Activated T-cell treated with anti-CD3 and anti-CD28 coated beads, Interleukin-2, amount 50 U/mL, for 72 hours (primary cell): ENCODE results near the gene ABCC10. TPM values are rescaled to one million over a fixed set of nuclear protein-coding genes. Genes with fewer than 3 reads are reported as not detected.
"Not testable (repeated sequence)": the region's sequence is repeated elsewhere in the genome, so short reads cannot be mapped to it uniquely, and the experiment has no call there.

Source experiments
- ATAC-seq, 2 donors: fragments of 150-1000 bp; cut with Tn5 transposase; replicated peaks in 1 of 2; 2 replicates each; pipeline ENCODE4 v1.10.0; 2021; ENCODE audit warnings: moderate library complexity in 2 of 2, mild to moderate bottlenecking in 1 of 2
- DNase-seq, 2 donors: peaks; one replicate each; pipeline ENCODE4 v3.0.0; 2021 to 2022; ENCODE audit warnings: mixed read lengths in 1 of 2
- H3K27ac Mint-ChIP-seq: one replicate; pipeline ENCODE4 v1.8.0; 2022; ENCODE audit warnings: mild to moderate bottlenecking, moderate library complexity, mixed read lengths
- H3K27me3 Mint-ChIP-seq: one replicate; pipeline ENCODE4 v1.8.0; 2022; ENCODE audit warnings: low read depth, mixed read lengths
- H3K36me3 Mint-ChIP-seq, 2 donors: one replicate each; pipeline ENCODE4 v1.8.0; 2022; ENCODE audit warnings: mixed read lengths in 2 of 2, mild to moderate bottlenecking in 1 of 2; ENCODE audit not compliant: insufficient read depth in 2 of 2
- H3K4me1 Mint-ChIP-seq: one replicate; pipeline ENCODE4 v1.8.0; 2022; ENCODE audit warnings: low read depth, mixed read lengths
- H3K4me3 Mint-ChIP-seq, 2 donors: one replicate each; pipeline ENCODE4 v1.8.0; 2022; ENCODE audit warnings: mild to moderate bottlenecking in 2 of 2, mixed read lengths in 2 of 2, moderate library complexity in 2 of 2
- H3K9me3 Mint-ChIP-seq, 2 donors: one replicate each; pipeline ENCODE4 v1.8.0; 2022; ENCODE audit warnings: mixed read lengths in 2 of 2
- total RNA-seq, 2 donors: library from RNA; stranded (reverse); gene quantifications; one replicate each; pipeline ENCODE4 v1.2.3, GENCODE V29; 2022

The ABCC10 gene, protein sequence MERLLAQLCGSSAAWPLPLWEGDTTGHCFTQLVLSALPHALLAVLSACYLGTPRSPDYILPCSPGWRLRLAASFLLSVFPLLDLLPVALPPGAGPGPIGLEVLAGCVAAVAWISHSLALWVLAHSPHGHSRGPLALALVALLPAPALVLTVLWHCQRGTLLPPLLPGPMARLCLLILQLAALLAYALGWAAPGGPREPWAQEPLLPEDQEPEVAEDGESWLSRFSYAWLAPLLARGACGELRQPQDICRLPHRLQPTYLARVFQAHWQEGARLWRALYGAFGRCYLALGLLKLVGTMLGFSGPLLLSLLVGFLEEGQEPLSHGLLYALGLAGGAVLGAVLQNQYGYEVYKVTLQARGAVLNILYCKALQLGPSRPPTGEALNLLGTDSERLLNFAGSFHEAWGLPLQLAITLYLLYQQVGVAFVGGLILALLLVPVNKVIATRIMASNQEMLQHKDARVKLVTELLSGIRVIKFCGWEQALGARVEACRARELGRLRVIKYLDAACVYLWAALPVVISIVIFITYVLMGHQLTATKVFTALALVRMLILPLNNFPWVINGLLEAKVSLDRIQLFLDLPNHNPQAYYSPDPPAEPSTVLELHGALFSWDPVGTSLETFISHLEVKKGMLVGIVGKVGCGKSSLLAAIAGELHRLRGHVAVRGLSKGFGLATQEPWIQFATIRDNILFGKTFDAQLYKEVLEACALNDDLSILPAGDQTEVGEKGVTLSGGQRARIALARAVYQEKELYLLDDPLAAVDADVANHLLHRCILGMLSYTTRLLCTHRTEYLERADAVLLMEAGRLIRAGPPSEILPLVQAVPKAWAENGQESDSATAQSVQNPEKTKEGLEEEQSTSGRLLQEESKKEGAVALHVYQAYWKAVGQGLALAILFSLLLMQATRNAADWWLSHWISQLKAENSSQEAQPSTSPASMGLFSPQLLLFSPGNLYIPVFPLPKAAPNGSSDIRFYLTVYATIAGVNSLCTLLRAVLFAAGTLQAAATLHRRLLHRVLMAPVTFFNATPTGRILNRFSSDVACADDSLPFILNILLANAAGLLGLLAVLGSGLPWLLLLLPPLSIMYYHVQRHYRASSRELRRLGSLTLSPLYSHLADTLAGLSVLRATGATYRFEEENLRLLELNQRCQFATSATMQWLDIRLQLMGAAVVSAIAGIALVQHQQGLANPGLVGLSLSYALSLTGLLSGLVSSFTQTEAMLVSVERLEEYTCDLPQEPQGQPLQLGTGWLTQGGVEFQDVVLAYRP (N-terminal part only)
- total RNA-seq, result 10 to 100 TPM; 32.8 to 36.4 TPM

DNA sequence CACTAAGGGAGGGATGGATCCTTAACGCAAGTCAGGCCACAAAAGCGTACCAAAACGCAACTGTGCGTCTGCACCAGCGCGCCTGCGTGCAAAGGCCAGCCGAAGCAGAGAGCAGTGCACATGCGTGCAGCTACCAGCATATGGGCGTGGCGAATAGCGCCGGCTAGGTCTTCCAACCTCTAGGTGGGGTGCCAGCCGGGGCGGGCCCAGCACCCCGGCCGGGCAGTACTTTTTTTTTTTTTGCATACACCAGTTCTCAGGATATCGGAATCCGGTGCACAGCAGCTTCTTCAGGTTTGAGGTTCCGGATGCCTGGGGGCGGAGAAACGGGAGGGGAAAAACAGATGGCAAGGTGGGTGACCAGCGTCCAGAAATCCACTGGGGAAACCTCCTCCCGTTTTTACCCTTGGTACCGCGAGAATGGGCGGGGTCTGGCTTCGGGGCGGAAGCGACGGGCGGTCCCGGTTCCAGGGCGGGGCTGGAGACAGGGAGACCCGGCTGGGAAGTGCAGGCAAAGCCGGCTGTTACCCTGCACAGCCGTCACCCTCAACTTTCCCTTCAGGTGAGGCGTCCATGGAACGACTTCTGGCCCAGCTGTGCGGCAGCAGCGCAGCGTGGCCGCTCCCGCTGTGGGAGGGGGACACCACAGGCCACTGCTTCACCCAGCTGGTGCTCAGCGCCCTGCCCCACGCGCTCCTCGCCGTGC lies at the start of gene ABCC10:
Gene ABCC10, plus strand, starts transcription at position 136 of the 706 bp plus-strand sequence. Its CDS starts 438 bp downstream, at position 574.
- H3K9me3 Mint-ChIP-seq, result no peaks in the 10 kb centered on the region
- peak within 1 kb of the TSS; percentile 86 for H3K27ac Mint-ChIP-seq
- DNase-seq (peak; percentile 94 to 96), ATAC-seq (peak; percentile 97)
- no peaks in the 10 kb centered on the region for H3K27me3 Mint-ChIP-seq
- H3K36me3 Mint-ChIP-seq, result no peaks in the 10 kb centered on the region
- peaks cover 18% of the 10 kb centered on the region for H3K4me1 Mint-ChIP-seq
- H3K4me3 Mint-ChIP-seq, result peak within 1 kb of the TSS; percentile 92 to 97

DNA sequence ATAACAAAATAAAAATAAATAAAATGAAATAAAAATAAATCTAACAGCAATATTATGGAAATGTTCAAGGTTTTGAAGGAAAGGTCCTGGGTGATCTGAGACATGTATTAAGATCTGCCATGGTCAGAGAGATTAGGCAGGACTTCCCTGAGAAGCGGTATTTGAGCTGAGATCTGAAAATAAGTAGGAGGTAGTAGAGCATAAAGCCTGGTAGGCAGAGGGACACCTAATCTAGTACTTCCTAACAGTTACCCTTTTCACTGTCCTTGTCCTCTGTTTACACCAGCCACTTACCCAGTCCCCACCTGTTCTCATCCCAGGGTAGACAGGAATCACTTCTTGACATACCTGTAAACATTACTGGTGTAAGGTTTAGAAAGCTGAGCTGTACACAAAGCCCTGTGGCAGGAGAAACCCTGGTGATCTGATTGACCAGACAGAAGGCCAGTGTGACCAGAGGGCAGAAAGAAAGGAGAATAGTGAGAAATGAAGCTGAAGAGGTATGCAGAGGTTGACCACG lies 49.6 kb upstream of the ABCC10 start:
- no peak for DNase-seq
- no peaks in the 10 kb centered on the region for H3K9me3 Mint-ChIP-seq
- H3K4me1 Mint-ChIP-seq, result peaks cover 33% of the 10 kb centered on the region
- no peak overlapping the region for H3K4me3 Mint-ChIP-seq
- no peaks in the 10 kb centered on the region for H3K36me3 Mint-ChIP-seq
- peaks cover 13% of the 10 kb centered on the region for H3K27me3 Mint-ChIP-seq
- ATAC-seq, result no peak
- H3K27ac Mint-ChIP-seq, result no peak overlapping the region

DNA sequence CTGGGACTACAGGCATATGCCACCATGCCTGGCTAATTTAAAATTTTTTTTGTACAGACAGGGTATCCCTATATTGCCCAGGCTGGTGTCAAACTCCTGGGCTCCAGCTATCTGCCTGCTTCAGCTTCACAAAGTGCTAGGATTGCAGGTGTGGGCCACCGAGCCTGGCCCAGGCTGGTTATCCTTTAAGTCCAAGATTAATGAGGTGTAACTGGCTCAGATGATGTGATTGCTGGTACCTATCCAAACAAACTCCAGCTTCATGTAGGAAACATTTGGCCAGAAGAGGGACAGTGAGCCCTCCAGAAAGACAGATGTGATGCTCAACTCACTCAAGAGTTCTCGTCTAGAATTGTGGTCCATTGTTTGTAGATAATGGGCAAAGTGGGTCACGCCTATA lies 48.7 kb upstream of the ABCC10 start:
- no peak overlapping the region for H3K27ac Mint-ChIP-seq

DNA sequence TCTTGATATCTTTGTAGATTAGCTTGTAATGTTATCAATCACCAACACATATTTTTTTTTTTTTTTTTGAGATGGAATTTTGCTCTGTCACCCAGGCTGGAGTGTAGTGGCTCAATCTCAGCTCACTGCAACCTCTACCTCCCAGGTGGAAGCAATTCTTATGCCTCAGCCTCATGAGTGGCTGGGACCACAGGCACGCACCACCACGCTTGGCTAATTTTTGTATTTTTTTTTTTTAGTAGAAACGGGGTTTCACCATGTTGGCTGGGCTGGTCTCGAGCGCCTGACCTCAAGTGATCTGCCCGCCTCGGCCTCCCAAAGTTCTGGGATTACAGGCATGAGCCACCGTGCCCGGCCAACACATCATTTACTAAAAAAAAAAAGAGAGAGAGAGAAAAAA lies 46.5 kb upstream of the ABCC10 start:
- H3K27ac Mint-ChIP-seq, DNase-seq, ATAC-seq, H3K9me3 Mint-ChIP-seq, H3K4me3 Mint-ChIP-seq, H3K36me3 Mint-ChIP-seq: not testable (repeated sequence)
- Mint-ChIP-seq H3K4me1 (peaks cover 45% of the 10 kb centered on the region), H3K27me3 (peaks cover 13% of the 10 kb centered on the region)

More for the DNA sequence above, 48.7 kb upstream of the ABCC10 start:
- ATAC-seq (no peak), DNase-seq (no peak)
- H3K27me3 Mint-ChIP-seq, result peaks cover 13% of the 10 kb centered on the region
- no peaks in the 10 kb centered on the region for H3K9me3 Mint-ChIP-seq
- H3K36me3 Mint-ChIP-seq, result no peaks in the 10 kb centered on the region
- peaks cover 40% of the 10 kb centered on the region for H3K4me1 Mint-ChIP-seq
- no peak overlapping the region for H3K4me3 Mint-ChIP-seq

DNA sequence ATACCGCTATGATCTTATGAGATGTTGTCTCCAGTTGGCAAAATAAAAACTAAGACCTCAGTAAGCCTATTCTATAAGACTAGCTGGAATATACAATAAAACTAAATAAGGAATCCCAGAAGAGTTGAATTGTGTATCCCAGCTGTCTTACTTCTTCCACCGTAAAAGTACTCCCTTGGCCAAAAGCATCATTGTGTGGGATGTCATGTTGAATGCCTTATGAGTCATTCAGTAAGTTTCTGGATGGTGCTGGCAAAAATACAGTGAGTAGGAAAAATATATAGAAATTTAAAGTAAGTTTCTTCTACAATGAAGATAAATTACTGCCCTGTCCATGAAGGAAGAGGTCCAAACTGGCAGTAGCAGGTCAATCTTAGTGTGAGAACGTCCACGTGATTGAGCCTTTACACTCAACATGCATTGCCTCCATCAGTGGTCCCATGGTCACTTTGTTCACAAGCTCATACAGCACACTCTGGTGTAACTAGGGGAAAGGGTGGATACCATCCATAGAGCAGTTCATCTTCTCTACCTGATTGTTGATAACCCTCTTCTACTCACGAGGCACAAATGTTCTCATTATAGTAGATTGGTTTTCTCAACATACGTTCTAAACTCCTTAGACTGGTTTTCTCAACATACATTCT lies 44.2 kb upstream of the ABCC10 start:
- peak overlapping the region; percentile 68 for H3K27ac Mint-ChIP-seq
- peaks cover 13% of the 10 kb centered on the region for H3K27me3 Mint-ChIP-seq
- no peaks in the 10 kb centered on the region for H3K9me3 Mint-ChIP-seq
- H3K4me3 Mint-ChIP-seq, result peak overlapping the region; percentile 34 to 73
- H3K36me3 Mint-ChIP-seq, result peaks cover 0 to 1% of the 10 kb centered on the region in 2 donors
- no peak for DNase-seq
- H3K4me1 Mint-ChIP-seq, result peaks cover 32% of the 10 kb centered on the region
- ATAC-seq, result no peak

DNA sequence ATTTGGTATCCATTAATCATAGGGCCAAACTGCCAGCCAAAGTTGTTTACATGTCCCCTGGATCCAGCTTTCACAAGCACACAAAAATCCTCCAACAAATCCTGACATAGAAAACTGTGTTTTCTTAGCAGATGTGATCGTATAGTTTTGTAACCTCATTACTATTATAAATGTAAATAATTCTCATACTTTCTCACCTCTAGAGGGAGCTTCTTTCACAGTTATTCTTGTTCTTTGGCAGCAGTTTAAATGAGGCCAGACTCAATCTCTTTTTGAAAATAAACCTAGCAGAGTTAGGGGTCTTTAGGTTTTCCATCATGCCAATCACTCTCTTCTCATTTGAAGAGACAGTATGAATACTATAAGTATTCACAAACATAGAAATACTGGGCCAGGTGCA lies 40.8 kb upstream of the ABCC10 start:
- H3K9me3 Mint-ChIP-seq, result no peaks in the 10 kb centered on the region
- ATAC-seq, result no peak
- peaks cover 41% of the 10 kb centered on the region for H3K4me1 Mint-ChIP-seq
- DNase-seq, result no peak
- H3K27me3 Mint-ChIP-seq, result peaks cover 21% of the 10 kb centered on the region
- H3K36me3 Mint-ChIP-seq, result peaks cover 0 to 1% of the 10 kb centered on the region in 2 donors
- no peak overlapping the region for H3K27ac Mint-ChIP-seq
- H3K4me3 Mint-ChIP-seq, result no peak overlapping the region

DNA sequence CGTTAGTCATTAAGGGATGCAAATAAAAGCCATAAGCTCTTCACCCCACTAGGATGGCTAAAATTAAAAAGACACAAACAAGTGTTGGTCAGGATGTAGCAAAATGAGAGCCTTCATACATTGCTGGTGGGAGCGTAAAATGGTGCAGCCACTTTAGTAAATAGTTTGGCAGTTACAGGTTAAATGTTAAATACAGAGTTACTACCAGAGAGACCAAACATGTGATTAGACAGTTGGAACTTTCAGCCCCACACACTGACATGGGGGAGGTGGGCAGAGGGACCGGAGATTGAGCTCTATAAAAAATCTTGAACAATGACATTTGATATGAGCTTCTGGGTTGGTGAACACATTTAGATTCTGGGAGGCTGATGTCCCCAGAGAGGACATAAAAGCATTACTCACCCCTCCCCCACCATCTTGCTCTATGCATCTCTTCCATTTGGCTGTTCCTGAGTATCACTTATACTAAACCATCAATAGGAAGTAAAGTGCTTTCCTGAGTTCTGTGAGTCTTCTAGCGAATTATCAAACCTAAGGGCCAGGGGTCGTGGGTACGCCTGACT lies 37.5 kb upstream of the ABCC10 start:
- Mint-ChIP-seq H3K36me3 (peaks cover 0 to 1% of the 10 kb centered on the region in 2 donors), H3K9me3 (no peaks in the 10 kb centered on the region), H3K4me1 (peaks cover 35% of the 10 kb centered on the region), H3K27ac (no peak overlapping the region), H3K27me3 (peaks cover 48% of the 10 kb centered on the region), H3K4me3 (no peak overlapping the region)
- DNase-seq (no peak), ATAC-seq (no peak)

DNA sequence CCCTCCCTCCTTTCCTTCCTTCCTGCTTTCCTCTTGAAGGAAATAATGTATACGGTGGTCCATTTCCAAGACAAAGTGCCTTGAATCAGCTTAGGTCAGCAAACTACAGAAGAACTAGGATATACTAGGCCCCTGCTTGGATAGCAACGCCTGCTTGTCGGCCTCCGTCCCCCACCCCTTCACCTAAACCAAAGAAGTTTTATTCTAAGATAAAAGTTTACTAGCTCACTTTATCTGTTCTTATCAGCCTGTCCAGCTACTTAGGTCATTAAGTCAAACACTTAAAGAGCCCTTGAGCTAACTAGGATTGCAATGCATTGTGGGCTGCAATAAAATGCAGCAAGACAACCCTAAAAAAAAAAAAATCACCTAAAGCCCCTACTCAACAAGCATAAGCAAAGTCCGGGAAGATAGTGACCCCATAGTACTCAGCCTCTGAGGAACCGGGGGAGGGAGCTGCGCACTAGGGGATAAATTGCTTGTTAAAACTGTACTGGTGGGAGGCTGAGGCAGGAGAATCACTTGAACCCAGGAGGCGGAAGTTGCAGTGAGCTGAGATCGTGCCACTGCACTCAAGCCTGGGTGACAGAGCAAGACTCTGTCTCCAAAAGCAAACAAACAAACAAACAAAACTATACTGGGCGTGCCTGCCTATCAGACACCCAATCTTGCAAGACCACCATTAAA lies 36.4 kb upstream of the ABCC10 start:
- Mint-ChIP-seq H3K4me3 (peak overlapping the region; percentile 56 to 80), H3K27me3 (peaks cover 48% of the 10 kb centered on the region), H3K4me1 (peaks cover 35% of the 10 kb centered on the region)
- not testable (repeated sequence) for H3K36me3 Mint-ChIP-seq, ATAC-seq, H3K9me3 Mint-ChIP-seq, H3K27ac Mint-ChIP-seq, DNase-seq

DNA sequence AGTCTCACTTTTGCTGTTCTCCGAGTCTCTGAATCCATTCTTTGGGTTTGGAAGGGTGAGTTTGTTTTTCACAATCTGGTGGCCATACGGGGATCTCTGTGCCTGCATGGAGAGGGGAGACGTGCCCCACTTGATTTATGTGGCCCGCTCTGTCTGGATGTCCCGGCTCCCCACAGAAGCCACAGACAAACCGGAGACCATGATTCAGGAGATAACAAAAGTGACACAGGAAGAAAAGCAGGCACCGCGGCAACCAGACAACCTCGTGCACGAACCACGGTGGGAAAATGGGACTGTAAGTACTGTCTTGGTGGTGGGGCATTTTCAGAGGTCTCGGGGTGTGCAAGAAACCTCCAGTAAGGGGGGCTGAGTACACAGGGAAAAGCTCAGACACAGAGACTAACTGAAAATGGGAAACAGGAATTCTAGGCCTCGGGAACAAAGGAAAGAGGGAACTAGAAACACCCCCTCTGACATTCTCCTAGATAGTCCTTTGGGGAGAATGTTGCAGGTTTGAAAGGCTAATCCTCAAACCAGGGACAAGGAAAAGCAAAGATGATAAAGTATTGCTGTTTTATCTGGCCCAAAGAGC lies 35.8 kb upstream of the ABCC10 start:
- H3K36me3 Mint-ChIP-seq, result no peaks in the 10 kb centered on the region
- peaks cover 48% of the 10 kb centered on the region for H3K27me3 Mint-ChIP-seq

DNA sequence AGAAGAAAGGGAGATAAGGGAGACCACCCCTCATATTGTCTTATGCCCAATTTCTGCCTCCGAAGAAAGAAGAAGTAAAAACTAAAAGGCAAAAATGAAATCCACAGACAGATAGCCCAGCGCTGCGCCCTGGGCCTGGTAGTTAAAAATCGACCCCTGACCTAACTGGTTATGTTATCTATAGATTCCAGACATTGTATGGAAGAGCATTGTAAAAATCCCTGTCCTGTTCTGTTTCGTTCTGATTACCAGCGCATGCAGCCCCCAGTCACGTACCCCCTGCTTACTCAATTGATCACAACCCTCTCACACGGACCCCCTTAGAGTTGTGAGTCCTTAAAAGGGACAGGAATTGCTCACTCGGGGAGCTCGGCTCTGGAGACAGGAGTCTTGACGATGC lies 34.2 kb upstream of the ABCC10 start:
- peaks cover 48% of the 10 kb centered on the region for H3K27me3 Mint-ChIP-seq
- not testable (repeated sequence) for H3K27ac Mint-ChIP-seq

More for the DNA sequence above, 35.8 kb upstream of the ABCC10 start:
- ATAC-seq, result peak; percentile 58 to 62
- H3K27ac Mint-ChIP-seq, result no peak overlapping the region
- peak overlapping the region; percentile 56 to 80 for H3K4me3 Mint-ChIP-seq
- H3K4me1 Mint-ChIP-seq, result peaks cover 30% of the 10 kb centered on the region
- no peaks in the 10 kb centered on the region for H3K9me3 Mint-ChIP-seq
- DNase-seq, result peak; percentile 29 to 42

DNA sequence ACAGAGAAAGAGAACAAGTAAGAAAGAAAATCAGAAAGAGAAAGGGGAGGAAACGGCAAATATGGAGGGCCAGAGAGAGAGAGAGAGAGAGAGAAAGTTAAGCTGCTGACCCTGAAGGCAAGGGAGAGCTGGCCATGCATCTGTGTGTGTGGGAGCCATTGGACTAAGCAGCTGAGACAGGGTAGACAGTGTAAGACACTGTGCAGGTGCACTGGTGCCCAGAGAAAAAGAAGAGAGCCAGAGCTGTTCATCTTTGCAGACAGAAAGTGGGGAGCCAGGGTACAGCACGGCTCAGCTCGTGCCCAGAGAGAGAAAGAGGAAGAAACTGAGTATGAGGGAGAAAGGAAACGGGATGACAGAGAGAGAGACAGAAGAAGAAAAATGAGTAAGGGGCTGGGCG lies 33.7 kb upstream of the ABCC10 start:
- H3K9me3 Mint-ChIP-seq, result no peaks in the 10 kb centered on the region
- H3K27ac Mint-ChIP-seq, result no peak overlapping the region
- peaks cover 48% of the 10 kb centered on the region for H3K27me3 Mint-ChIP-seq
- H3K36me3 Mint-ChIP-seq, result no peaks in the 10 kb centered on the region
- H3K4me3 Mint-ChIP-seq, result no peak overlapping the region
- no peak for ATAC-seq
- peaks cover 28% of the 10 kb centered on the region for H3K4me1 Mint-ChIP-seq
- DNase-seq, result no peak

More for the DNA sequence above, 34.2 kb upstream of the ABCC10 start:
- peaks cover 28% of the 10 kb centered on the region for H3K4me1 Mint-ChIP-seq
- not testable (repeated sequence) for H3K9me3 Mint-ChIP-seq, H3K36me3 Mint-ChIP-seq, H3K4me3 Mint-ChIP-seq, DNase-seq, ATAC-seq
